HL-60/S4 (cell line): Measurements from ENCODE around the gene BTD.

Experiments
- in situ Hi-C: fragments of 300-500 bp; cut with MboI; formaldehyde crosslinking; loops from 2 replicates; pipeline ENCODE4 v1.14.3; 2022; ENCODE audit warnings: low sequenced_read_pairs

BTD gene, protein sequence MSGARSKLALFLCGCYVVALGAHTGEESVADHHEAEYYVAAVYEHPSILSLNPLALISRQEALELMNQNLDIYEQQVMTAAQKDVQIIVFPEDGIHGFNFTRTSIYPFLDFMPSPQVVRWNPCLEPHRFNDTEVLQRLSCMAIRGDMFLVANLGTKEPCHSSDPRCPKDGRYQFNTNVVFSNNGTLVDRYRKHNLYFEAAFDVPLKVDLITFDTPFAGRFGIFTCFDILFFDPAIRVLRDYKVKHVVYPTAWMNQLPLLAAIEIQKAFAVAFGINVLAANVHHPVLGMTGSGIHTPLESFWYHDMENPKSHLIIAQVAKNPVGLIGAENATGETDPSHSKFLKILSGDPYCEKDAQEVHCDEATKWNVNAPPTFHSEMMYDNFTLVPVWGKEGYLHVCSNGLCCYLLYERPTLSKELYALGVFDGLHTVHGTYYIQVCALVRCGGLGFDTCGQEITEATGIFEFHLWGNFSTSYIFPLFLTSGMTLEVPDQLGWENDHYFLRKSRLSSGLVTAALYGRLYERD

DNA sequence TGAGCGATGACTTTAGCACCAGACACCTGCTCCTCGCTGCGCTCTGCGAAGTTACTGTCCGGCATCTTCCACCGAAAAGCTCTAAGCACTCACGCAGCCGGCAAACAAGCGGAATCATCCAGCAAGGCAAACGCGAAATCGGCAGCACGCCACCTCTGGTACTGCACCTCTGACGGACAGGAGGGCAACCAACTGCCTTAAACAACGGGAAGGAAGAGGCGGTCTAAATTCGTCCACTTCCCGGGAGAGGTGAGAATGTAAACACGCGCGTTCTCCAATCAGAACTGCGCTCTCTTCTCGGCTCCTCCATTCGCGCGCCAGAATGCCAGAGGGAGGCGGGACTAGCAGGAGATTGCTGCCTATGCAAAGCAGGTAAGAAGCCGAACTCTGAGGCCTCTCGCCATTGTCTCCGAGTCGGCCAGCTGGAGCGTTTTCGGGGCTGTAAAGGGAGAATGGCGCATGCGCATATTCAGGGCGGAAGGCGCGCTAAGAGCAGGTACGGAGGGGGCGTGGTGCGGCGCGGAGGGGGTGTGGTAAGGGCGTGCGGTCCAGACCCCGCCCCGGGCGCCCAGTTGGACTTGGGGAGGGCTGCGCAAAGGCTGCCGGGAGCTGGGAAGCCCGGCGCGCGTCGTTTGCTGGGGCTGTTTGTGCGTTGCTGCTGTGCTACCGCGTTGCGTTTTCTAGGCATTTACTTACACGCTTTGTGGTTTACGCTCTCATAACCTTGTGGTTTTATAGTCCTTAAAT is at the start of gene BTD, which contains the start of gene HACL1:
TSS of gene BTD (plus strand) at position 347 of the 747 bp plus-strand sequence. CDS start 33,695 bp downstream, outside the sequence.
TSS of gene HACL1 (minus strand) at position 171 of the 747 bp plus-strand sequence. CDS start at position 65, 106 bp downstream.
- in situ Hi-C loops: no loop called here

DNA sequence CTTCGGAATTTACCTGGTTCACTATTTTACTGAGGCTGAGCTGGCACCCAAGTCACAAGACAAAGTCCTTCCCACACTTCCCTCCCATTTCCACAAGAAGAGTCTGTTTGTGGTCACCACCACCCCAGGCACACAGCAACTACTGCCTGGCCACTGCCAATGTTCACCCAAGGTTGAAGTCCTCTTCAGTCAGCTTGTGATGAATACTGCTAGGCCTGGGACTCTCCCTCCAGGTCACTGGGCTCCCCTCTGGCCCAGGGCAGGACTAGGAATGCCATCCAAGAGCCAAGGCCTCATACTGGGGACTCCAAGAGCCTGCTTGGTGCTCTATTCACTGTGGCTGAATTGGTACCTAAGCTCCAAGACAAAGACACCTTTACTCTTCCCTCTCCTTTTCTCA is 49.6 kb upstream of the BTD start:
- in situ Hi-C loops: loop anchor here (10.0 to 25.0 kb wide), 2 partner anchors 117 to 340 kb away; partner anchors contain the start of gene CAPN7

DNA sequence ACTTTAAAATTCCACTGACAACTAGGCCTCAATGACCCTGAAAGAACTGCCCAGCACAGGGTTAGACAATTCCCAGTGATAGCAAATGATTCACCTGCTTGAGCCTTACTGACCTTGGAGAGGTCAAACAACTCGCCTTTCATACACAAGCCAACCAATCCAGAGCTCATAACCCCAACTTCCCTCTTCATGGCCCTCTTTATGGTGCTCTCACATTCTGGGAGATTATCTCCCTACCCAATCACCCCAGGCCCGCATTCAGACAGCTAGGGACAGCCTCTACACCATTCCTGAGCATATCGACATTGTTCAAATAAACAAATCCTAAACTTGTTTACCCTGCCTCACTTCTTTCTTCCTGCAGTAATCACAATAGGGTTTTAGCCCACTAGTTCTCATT is 47.8 kb upstream of the BTD start:
- in situ Hi-C loops: loop anchor here (10.0 to 25.0 kb wide), 2 partner anchors 119 to 341 kb away; partner anchors contain the start of gene CAPN7

DNA sequence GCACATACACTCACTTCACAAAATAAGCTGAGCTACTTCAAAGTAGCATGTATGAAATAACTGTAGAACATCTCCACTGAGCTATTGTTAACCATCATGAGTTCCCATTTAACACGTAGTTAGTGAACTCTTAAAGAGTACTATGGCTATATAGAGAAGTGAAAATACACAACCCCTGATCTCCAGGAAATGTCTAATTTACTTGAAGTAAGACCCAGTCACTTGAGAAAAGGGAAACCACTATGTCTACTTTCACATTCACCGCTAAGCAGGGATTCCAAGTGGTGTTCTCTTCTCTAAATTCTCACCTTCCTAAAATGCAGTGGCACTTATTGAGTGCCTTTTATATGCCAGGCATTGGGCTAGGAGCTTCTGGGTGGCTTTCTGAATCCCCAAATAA is 45.0 kb upstream of the BTD start:
- in situ Hi-C loops: loop anchor here (10.0 to 25.0 kb wide), 2 partner anchors 122 to 344 kb away; partner anchors contain the start of gene CAPN7

DNA sequence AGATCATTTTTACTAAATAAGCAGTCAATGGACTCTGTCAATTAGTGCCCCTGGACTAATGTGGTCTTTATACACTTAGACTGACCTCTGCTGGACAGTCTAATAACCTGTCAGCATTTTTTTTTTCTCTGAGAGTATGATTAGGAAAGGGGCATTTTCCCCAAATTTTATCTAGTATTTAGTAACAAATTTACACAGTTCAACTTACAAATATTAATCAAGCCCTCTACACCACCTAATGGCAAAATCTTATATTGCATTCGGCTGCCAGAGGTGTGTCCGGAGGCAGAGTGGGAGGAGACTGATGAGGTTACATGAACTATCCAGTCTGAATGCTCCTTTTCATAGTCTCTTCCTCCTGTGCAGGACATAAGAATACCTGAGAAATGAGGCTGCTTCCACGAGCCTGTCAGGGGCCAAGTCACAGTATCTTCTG is 44.0 kb upstream of the BTD start:
- in situ Hi-C loops: loop anchor here (10.0 to 25.0 kb wide), 2 partner anchors 123 to 345 kb away; partner anchors contain the start of gene CAPN7

DNA sequence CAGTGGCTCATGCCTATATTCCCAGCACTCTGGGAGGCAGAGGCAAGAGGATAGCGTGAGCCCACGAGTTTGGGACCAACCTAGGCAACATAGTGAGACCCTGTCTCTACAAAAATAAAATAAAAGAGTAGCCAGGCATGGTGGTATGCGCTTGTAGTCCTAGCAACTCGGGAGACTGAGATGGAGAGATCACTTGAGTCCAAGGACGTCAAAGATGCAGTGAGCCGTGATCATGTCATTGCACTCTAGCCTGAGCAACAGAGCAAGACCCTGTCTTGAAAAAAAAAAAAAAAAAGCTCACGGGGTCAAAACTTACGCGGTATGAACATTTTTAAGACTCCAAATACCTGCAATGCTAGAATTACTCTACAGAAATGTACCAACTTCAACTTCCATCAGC is 43.0 kb upstream of the BTD start:
- in situ Hi-C loops: loop anchor here (10.0 to 25.0 kb wide), 2 partner anchors 124 to 346 kb away; partner anchors contain the start of gene CAPN7

DNA sequence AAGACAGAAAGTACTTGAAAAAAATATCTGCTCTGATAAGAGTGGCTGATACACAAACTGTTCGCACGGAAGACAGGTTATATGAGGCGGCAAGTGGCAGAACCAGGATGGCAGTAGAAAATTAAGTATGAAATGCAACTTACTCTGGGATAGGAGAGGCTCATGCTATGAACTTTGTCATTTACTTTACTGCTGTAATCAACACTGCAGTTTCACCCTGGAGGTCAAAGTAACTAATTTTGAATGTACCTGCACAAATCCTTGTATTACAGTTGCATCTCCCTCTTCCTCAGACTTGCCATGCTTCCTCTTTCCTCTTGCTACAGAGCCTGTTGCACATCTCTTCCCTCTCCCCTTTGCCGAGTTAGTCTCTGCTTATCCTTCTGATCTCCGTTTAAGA is 39.0 kb upstream of the BTD start:
- in situ Hi-C loops: loop anchor here (25.0 kb wide), 1 partner anchor 350 kb away; the partner anchor contains the start of gene CAPN7

DNA sequence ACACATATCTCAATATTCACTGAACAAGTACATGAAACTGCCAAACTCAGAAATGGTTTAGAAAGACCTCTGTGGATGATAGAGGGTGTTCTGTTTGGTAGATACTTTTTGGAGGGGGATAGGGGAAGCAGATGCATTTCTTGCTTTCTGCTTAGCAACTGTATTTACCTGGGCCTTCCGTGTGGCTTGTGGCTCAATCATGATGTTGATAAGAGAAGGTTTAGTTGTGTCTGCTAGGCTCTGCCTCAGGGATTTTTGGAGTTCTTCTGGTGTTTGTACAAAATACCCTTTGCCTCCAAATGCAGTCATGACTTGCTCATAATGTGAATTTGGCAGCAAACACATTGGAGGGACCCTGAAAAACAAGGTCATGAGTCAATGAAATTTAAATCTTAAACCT is 38.4 kb upstream of the BTD start:
- in situ Hi-C loops: loop anchor here (25.0 kb wide), 1 partner anchor 351 kb away; the partner anchor contains the start of gene CAPN7

DNA sequence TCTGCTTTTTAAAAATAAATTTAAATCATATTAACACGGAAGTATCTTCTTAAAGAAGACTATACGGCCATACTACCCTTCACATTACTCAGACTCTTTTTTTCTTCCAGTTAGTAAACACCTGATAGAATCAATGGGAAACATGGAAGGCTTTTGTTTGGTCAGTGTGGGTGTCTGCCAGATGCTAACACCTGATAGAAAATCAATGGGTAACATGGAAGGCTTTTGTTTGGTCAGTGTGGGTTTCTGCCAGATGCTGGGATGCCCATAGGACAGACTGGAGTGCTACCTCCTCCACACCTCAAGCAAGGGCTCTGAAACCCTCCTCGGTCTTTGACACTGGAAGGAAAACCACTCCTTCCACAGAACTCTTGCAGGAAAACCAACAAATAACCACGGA is 29.4 kb upstream of the BTD start:
- in situ Hi-C loops: loop anchor here (25.0 kb wide), 1 partner anchor 360 kb away; the partner anchor contains the start of gene CAPN7

DNA sequence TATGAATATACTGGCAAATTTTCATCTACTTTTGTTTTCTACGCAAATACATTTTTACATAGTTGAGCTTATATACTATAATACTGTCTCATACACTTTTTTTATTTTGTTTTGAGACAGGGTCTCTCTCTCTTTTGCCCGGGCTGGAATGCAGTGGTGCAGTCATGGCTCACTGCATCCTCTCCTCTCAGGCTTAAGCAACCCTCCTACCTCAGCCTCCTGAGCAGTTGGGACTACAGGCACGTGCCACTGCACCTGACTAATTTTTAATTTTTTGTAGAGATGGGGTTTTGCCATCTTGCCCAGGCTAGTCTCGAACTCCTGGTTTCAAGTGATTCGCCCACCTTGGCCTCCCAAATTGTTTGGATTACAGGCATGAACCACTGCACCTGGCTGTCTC is 26.1 kb upstream of the BTD start:
- in situ Hi-C loops: no loop called here

DNA sequence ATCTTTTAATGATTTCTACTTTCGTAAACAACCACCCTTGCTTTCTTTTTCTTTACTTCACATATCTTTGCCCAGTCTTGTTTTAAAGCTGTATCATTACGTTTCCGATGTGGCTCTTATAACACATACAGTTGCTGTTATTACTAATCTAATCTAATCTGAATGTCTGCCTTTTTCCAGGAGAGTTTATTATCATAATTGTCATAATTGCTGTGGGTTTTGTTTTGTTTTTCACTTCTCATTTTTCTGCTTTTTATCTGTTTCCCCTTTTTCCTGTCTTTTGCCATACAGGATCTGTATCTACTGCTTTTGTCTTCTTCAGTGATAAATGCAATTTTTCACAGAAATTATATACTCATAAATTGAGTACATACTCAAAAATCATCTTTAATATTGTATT is 25.1 kb upstream of the BTD start:
- in situ Hi-C loops: no loop called here

DNA sequence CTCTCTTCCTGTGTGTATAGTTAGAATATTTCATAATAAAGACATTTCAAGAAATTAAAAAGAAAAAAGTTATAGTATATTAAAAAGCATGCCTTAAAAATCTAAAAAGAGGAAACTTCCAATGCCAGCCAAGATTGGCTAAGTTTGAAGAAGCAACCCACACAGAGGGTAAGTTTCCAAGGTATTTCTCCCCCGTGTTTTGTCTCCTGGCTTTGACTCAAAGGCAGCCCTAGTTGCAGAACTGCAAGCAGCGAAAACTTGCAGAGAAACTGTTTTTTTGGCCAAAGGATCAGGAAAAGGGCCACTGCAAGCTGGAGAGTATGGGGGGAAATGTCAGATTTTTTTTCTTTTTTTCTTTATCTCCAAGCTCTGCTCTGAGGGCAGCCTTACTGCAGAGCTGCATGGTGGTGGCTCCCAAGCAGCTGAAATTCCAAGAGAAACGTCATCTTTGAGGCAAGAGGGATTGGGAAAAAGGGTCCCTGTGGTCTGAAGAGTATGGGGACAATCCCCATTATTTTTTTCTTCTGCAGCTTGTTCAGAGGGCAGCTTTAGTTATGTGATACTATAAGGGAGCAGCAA is 23.2 kb upstream of the BTD start:
- in situ Hi-C loops: no loop called here

DNA sequence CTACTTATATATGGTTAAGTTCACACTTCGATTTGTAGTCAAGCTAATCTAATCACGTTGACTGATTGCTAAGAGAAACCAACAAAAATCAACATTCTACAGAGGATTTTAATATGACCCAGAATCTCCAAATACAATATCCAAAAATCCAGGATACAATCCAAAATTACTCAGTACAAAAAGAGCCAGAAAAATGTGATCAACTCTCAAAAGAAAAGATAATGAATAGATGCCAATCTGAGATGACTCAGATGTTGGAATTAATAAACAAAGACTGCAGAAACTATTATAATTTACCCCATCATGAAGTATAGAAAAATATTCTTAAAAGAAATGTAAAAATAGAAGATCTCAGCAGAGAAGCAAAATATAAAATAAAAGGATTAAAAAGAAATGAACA is 22.5 kb upstream of the BTD start:
- in situ Hi-C loops: no loop called here

DNA sequence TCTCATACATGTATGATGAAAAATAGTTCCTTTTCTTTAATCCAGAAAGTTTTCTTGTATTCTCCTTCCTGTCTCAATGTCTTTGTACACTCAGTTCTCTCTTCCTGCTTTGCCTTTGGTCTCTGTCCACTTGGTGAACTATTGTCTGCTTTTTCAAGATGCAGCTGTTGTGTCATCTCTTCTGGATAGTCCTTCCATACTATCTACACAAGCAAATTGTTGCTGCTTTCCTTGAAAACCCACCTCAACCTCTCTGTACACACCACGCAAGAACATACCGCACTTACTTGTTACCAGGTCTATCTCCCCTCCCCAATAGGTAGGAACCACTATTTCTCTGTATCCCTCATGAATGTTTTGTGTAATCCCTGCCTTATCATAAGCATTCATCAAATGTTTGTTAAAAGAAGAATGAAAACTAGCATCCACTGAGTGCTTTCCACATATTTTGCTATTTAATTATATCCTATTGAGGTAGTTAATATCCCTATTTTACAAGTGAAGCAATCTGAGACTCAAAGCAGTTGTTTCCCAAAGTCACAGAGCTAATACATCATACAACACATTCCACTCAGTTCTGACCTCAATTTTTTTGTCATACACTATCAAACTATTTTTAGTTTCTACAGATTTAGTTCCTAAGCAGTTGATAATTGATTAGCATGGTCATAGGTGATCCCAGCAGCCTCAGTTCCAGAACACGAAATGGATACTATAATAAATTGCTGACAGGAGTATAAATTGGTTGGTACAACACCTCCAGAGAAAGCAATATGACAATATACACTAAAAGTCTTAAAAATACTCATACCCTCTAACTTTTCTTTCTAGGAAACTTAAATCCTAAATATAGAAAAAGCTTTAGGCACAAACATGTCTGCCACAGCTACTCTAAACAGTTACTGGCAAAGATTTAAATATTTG is 19.8 kb upstream of the BTD start:
- in situ Hi-C loops: no loop called here

DNA sequence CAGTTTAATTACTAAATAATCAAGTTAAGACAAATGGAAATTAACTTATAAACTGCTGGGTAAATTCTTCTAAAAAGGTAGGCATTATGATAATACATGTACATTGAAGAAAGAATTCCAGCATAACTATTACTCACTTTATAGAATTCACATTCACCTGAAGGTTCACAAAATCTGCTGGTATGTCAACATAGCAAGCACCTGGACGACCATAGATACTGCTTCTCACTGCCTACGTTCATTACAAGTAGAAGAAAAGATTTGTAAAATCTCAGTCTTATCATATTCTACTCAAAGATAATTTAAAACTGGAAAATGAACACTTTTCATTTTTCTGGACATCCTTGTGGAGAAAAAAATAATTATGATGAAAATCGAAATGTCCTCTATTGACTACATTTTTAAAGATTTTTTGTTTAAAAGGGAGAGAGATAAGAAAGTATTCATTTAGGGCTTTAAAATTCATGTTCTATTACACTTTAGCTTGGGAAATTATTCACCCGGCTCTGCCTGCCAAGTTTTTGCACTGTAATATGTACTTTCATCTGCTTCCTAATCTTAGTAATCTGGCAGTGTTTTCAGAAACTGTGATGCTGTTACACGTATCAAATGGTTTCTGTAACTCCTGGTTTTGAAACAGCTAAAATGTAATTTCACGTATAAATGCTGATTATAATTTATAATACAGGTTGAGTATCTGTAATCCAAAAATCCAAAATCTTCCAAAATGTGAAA is 16.3 kb upstream of the BTD start:
- in situ Hi-C loops: no loop called here

DNA sequence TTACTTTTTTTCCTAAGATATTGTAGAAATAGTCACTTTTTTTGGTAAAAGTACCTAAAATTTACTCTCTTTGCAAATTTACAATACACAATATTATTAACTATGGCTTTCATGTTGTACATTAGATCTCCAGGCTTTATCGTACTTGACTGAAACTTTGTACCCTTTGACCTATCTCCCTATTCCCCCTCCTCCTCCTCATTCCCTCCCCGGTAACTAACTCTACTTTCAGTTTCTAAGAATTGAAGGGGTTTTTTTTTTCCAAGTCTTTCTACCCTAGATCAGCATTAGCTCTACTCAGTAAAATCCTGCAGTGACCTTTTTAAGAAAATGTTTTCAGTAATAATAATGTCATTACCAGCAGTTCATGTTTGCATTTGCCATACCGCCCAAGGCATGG is 10.3 kb upstream of the BTD start:
- in situ Hi-C loops: no loop called here

DNA sequence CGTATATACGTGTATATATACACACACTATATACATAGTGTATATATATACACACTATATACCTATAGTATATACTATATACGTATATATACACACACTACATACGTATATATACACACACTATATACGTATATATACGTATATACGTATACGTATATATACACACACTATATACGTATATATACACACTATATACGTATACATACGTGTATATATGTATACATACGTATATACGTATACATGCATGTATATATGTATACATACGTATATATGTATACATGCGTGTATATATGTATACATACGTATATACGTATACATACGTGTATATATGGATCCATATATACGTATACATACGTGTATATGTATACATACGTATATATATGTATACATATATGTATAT is 9.6 kb upstream of the BTD start:
- in situ Hi-C loops: no loop called here

DNA sequence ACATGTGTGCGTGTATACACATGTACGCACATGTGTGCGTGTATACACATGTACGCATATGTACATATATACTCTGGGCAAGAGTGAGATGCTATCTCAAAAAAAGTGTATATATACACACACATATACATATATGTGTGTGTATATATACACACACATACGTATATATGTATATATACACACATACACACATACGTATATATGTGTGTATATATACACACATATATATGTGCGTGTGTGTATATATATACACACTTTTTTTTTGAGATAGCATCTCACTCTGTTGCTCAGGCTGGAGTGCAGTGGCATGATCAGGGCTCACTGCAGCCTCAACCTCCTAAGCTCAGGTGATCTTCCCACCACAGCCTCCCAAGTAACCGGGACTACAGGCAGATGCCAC is 8.6 kb upstream of the BTD start:
- in situ Hi-C loops: no loop called here

DNA sequence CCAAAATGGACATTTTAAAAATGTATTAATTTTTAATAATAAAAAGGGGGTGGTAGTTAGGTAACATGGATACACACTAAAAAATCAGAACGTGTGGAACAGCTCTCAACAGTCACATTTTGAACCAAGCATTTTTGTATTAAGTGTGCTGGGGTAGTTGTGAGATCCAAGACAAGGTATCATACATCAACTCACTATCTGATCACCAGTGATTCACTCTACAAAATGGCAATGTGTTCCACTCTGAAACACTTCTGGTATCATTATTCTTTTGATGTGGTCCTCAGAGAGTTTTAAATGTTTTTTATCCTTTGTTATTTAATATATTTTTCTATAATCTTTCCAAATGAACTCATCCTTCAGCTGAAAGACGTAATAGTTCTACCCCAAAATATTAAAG is 5.6 kb upstream of the BTD start:
- in situ Hi-C loops: no loop called here
